Measurements from ENCODE around the gene CLTCL1. TPM values are rescaled to one million over a fixed set of nuclear protein-coding genes. Genes with fewer than 3 reads are reported as not detected.

Gene CLTCL1
- total RNA-seq, 4 donors from 2014 or later: 1.0 to 20.5 (median 11.4) TPM

- Histone ChIP-seq H3K27ac (no peak overlapping the region), H3K36me3 (no peaks in the 10 kb centered on the region), H3K4me1 (peaks cover 0 to 7% of the 10 kb centered on the region in 2 donors), H3K27me3 (peaks cover 5 to 26% of the 10 kb centered on the region in 2 donors), H3K9me3 (no peaks in the 10 kb centered on the region), H3K4me3 (no peak overlapping the region)
- intact Hi-C loops (cut with DNase I; ENCODE audit: low total_unique reads): no loop called here
- TF ChIP-seq CTCF (IDR thresholded peaks at IDR 0.05) (no peak), POLR2A (IDR thresholded peaks at IDR 0.05) (no peak)
- DNase-seq: no peak
These were observed 143.0 kb downstream of the CLTCL1 start for GRCh38 chr22:19148417-19149046.

- Histone ChIP-seq H3K4me1 (peaks cover 0 to 11% of the 10 kb centered on the region in 2 donors), H3K9me3 (no peaks in the 10 kb centered on the region), H3K27ac (no peak overlapping the region), H3K36me3 (no peaks in the 10 kb centered on the region), H3K4me3 (no peak overlapping the region), H3K27me3 (peaks cover 5 to 26% of the 10 kb centered on the region in 2 donors)
- TF ChIP-seq CTCF (IDR thresholded peaks at IDR 0.05): no peak
- no peak for TF ChIP-seq POLR2A (IDR thresholded peaks at IDR 0.05)
- DNase-seq: no peak
- intact Hi-C loops (cut with DNase I; ENCODE audit: low total_unique reads): no loop called here
These were observed 144.2 kb downstream of the CLTCL1 start for GRCh38 chr22:19147195-19147780.

- H3K4me3 ChIP-seq: no peak overlapping the region
- TF ChIP-seq POLR2A (IDR thresholded peaks at IDR 0.05): no peak
- no peak for TF ChIP-seq CTCF (IDR thresholded peaks at IDR 0.05)
- no peaks in the 10 kb centered on the region for H3K36me3 ChIP-seq
- no peak for DNase-seq
- intact Hi-C loops (cut with DNase I; ENCODE audit: low total_unique reads): no loop called here
- peaks cover 0 to 11% of the 10 kb centered on the region in 2 donors for H3K4me1 ChIP-seq
- H3K9me3 ChIP-seq: no peaks in the 10 kb centered on the region
- H3K27me3 ChIP-seq: peaks cover 5 to 19% of the 10 kb centered on the region in 2 donors
- no peak overlapping the region for H3K27ac ChIP-seq
These were observed 145.1 kb downstream of the CLTCL1 start for GRCh38 chr22:19146215-19146968.

GRCh38 chr22:19143967-19144400 lies 147.5 kb downstream of the CLTCL1 start:
- intact Hi-C loops (cut with DNase I; ENCODE audit: low total_unique reads): no loop called here
- TF ChIP-seq CTCF (IDR thresholded peaks at IDR 0.05) (no peak), POLR2A (IDR thresholded peaks at IDR 0.05) (no peak)
- Histone ChIP-seq H3K27me3 (peaks cover 0 to 5% of the 10 kb centered on the region in 2 donors), H3K27ac (peak overlapping the region; percentile 64 to 87), H3K4me3 (peak overlapping the region; percentile 69 to 71), H3K9me3 (no peaks in the 10 kb centered on the region), H3K4me1 (peaks cover 0 to 11% of the 10 kb centered on the region in 2 donors), H3K36me3 (no peaks in the 10 kb centered on the region)
- no peak for DNase-seq

- Histone ChIP-seq H3K9me3 (no peaks in the 10 kb centered on the region), H3K4me1 (peaks cover 0 to 11% of the 10 kb centered on the region in 2 donors), H3K4me3 (no peak overlapping the region), H3K27ac (no peak overlapping the region), H3K36me3 (no peaks in the 10 kb centered on the region), H3K27me3 (no peaks in the 10 kb centered on the region)
- TF ChIP-seq POLR2A (IDR thresholded peaks at IDR 0.05): no peak
- TF ChIP-seq CTCF (IDR thresholded peaks at IDR 0.05): no peak
- DNase-seq: no peak
- intact Hi-C loops (cut with DNase I; ENCODE audit: low total_unique reads): no loop called here
These were observed 148.3 kb downstream of the CLTCL1 start for GRCh38 chr22:19143212-19143611.
